Neural progenitor cell (in vitro differentiated cells): ENCODE measurements around the gene HSPB6. TPM values are rescaled to one million over a fixed set of nuclear protein-coding genes. Genes with fewer than 3 reads are reported as not detected.
A peak's percentile ranks its signal among the peaks of the same experiment; 100 is the strongest.

ENCODE experiments used
- DNase-seq: peaks from one replicate; pipeline ENCODE4 v3.0.0-alpha.2; 2016; ENCODE audit warnings: low spot score
- H2AFZ ChIP-seq: fragments of 200-600 bp; sonication (generic); replicated peaks from 2 replicates; pipeline ENCODE4 v1.6.1; 2016; ENCODE audit warnings: antibody characterized with exemption
- H3F3A ChIP-seq: fragments of 200-600 bp; sonication (generic); 2 replicates; pipeline ENCODE4 v1.6.1; 2016; ENCODE audit warnings: antibody characterized with exemption, low read depth
- H3K27ac ChIP-seq: fragments of 200-600 bp; sonication (generic); 2 replicates; pipeline ENCODE4 v1.5.1; 2016; ENCODE audit warnings: mild to moderate bottlenecking
- H3K27me3 ChIP-seq: fragments of 200-600 bp; sonication (generic); 2 replicates; pipeline ENCODE4 v1.6.1; 2016; ENCODE audit warnings: mild to moderate bottlenecking, moderate library complexity
- H3K36me3 ChIP-seq: fragments of 200-600 bp; sonication (generic); 2 replicates; pipeline ENCODE4 v1.5.1; 2016
- H3K4me1 ChIP-seq: fragments of 200-600 bp; sonication (generic); 2 replicates; pipeline ENCODE4 v1.6.1; 2016; ENCODE audit warnings: mixed run types
- H3K4me2 ChIP-seq: fragments of 200-600 bp; sonication (generic); 2 replicates; pipeline ENCODE4 v1.6.1; 2016
- H3K4me3 ChIP-seq: fragments of 200-600 bp; sonication (generic); 2 replicates; pipeline ENCODE4 v1.5.1; 2016
- H3K79me2 ChIP-seq: fragments of 200-600 bp; sonication (generic); 2 replicates; pipeline ENCODE4 v1.6.1; 2016; ENCODE audit warnings: low read depth
- H3K9ac ChIP-seq: fragments of 200-600 bp; sonication (generic); 2 replicates; pipeline ENCODE4 v1.6.1; 2016
- H3K9me3 ChIP-seq: fragments of 200-600 bp; sonication (generic); 2 replicates; pipeline ENCODE4 v1.5.1; 2016; ENCODE audit warnings: low read depth
- H4K20me1 ChIP-seq: fragments of 200-600 bp; sonication (generic); 2 replicates; pipeline ENCODE4 v1.6.1; 2016; ENCODE audit warnings: low read depth
- H3K27ac Mint-ChIP-seq: 3 replicates; pipeline ENCODE4 v1.8.0; 2021; ENCODE audit warnings: mixed read lengths
- H3K27me3 Mint-ChIP-seq: 2 replicates; pipeline ENCODE4 v1.8.0; 2022; ENCODE audit warnings: low read depth, mild to moderate bottlenecking, inconsistent platforms, moderate library complexity, mixed read lengths; ENCODE audit not compliant: insufficient read depth
- H3K36me3 Mint-ChIP-seq: 3 replicates; pipeline ENCODE4 v1.8.0; 2021; ENCODE audit warnings: mixed read lengths
- H3K4me1 Mint-ChIP-seq: 3 replicates; pipeline ENCODE4 v1.8.0; 2021; ENCODE audit warnings: mixed read lengths
- H3K4me3 Mint-ChIP-seq: 3 replicates; pipeline ENCODE4 v1.8.0; 2021; ENCODE audit warnings: mild to moderate bottlenecking, moderate library complexity, mixed read lengths
- H3K9me3 Mint-ChIP-seq: 3 replicates; pipeline ENCODE4 v1.8.0; 2020; ENCODE audit warnings: mixed read lengths
- CTCF ChIP-seq: fragments of 200-600 bp; sonication (generic); IDR thresholded peaks from 2 replicates; pipeline ENCODE4 v1.5.1; 2017; ENCODE audit warnings: antibody characterized with exemption, mild to moderate bottlenecking
- EZH2 ChIP-seq: fragments of 200-600 bp; sonication (generic); IDR thresholded peaks from 2 replicates; pipeline ENCODE4 v1.6.1; 2017; ENCODE audit warnings: antibody characterized with exemption, mild to moderate bottlenecking, moderate library complexity
- EZH2phosphoT487 ChIP-seq: fragments of 200-600 bp; sonication (generic); IDR thresholded peaks from 2 replicates; pipeline ENCODE4 v1.6.1; 2017; ENCODE audit warnings: antibody characterized with exemption
- total RNA-seq: library from RNA; depleted of rRNA; stranded (reverse); fragments of >200 nt; gene quantifications from 2 replicates; pipeline ENCODE4 v1.2.3, GENCODE V29; 2015; ENCODE audit warnings: low replicate concordance

HSPB6 gene
- total RNA-seq, 1 donor from 2014 or later: not detected

GRCh38 chr19:35734889-35735288 is 21.9 kb downstream of the HSPB6 start:
- no peak for TF ChIP-seq EZH2
- TF ChIP-seq CTCF: no peak
- TF ChIP-seq EZH2phosphoT487: no peak
- H3K27ac ChIP-seq: no peak overlapping the region
- Mint-ChIP-seq H3K36me3 (peaks cover 30% of the 10 kb centered on the region), H3K27me3 (peaks cover 5% of the 10 kb centered on the region), H3K4me3 (peak overlapping the region; percentile 53), H3K27ac (peak overlapping the region; percentile 74), H3K9me3 (no peaks in the 10 kb centered on the region), H3K4me1 (no peaks in the 10 kb centered on the region)
- no peak overlapping the region for H3K4me2 ChIP-seq
- H3K4me3 ChIP-seq: no peak overlapping the region
- peaks cover 3% of the 10 kb centered on the region for H3K4me1 ChIP-seq
- no peaks in the 10 kb centered on the region for H3K79me2 ChIP-seq
- H3K9ac ChIP-seq: no peak overlapping the region
- H3F3A ChIP-seq: peaks cover 12% of the 10 kb centered on the region
- DNase-seq: no peak
- peaks cover 14% of the 10 kb centered on the region for H4K20me1 ChIP-seq
- no peak overlapping the region for H2AFZ ChIP-seq
- H3K36me3 ChIP-seq: no peaks in the 10 kb centered on the region
- H3K9me3 ChIP-seq: no peaks in the 10 kb centered on the region
- H3K27me3 ChIP-seq: no peaks in the 10 kb centered on the region

DNA sequence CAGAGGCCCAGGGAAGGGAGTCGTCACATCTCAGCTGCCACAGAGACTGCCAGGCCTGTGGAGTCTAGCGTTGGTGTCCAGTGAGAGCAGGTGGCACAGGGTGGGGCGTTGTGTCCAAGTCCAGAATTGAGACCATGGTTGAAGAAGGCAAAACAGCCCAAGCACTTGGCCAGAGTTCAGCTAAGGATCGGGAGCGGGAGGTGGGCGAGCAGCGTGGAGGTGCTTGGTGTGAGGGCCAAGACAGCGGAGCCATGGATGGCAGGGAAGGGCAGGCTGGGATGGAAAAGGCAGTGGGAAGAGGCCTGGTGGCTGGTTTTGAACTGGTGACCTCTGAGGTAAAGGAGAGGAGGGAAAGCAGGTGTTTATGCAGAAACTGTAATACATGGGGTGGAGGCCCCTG is 22.6 kb downstream of the HSPB6 start:
- peaks cover 35% of the 10 kb centered on the region for H3K36me3 Mint-ChIP-seq

GRCh38 chr19:35733180-35734125 is 23.4 kb downstream of the HSPB6 start:
- Mint-ChIP-seq H3K36me3 (peaks cover 36% of the 10 kb centered on the region), H3K27ac (no peak overlapping the region)
- no peaks in the 10 kb centered on the region for H3K36me3 ChIP-seq

More for the DNA sequence above, 22.6 kb downstream of the HSPB6 start:
- Mint-ChIP-seq H3K4me3 (peak overlapping the region; percentile 13), H3K4me1 (no peaks in the 10 kb centered on the region), H3K27ac (no peak overlapping the region), H3K9me3 (no peaks in the 10 kb centered on the region), H3K27me3 (peaks cover 5% of the 10 kb centered on the region)
- no peaks in the 10 kb centered on the region for H3K36me3 ChIP-seq
- TF ChIP-seq EZH2 (no peak), CTCF (no peak), EZH2phosphoT487 (no peak)
- no peak overlapping the region for H2AFZ ChIP-seq
- no peak overlapping the region for H3K9ac ChIP-seq
- no peak overlapping the region for H3K27ac ChIP-seq
- no peak overlapping the region for H3K4me3 ChIP-seq
- H3K27me3 ChIP-seq: no peaks in the 10 kb centered on the region
- no peak for DNase-seq
- H3K79me2 ChIP-seq: no peaks in the 10 kb centered on the region
- H4K20me1 ChIP-seq: peaks cover 7% of the 10 kb centered on the region
- peaks cover 6% of the 10 kb centered on the region for H3F3A ChIP-seq
- no peak overlapping the region for H3K4me2 ChIP-seq
- H3K4me1 ChIP-seq: no peaks in the 10 kb centered on the region
- H3K9me3 ChIP-seq: no peaks in the 10 kb centered on the region

More at GRCh38 chr19:35733180-35734125, 23.4 kb downstream of the HSPB6 start:
- Mint-ChIP-seq H3K4me3 (no peak overlapping the region), H3K27me3 (peaks cover 5% of the 10 kb centered on the region), H3K4me1 (no peaks in the 10 kb centered on the region), H3K9me3 (no peaks in the 10 kb centered on the region)
- H3K27ac ChIP-seq: no peak overlapping the region
- no peak overlapping the region for H2AFZ ChIP-seq
- no peak overlapping the region for H3K4me3 ChIP-seq
- H3K4me1 ChIP-seq: no peaks in the 10 kb centered on the region
- no peaks in the 10 kb centered on the region for H4K20me1 ChIP-seq
- no peaks in the 10 kb centered on the region for H3F3A ChIP-seq
- H3K27me3 ChIP-seq: no peaks in the 10 kb centered on the region
- no peaks in the 10 kb centered on the region for H3K79me2 ChIP-seq
- no peak overlapping the region for H3K9ac ChIP-seq
- TF ChIP-seq EZH2 (no peak), CTCF (no peak), EZH2phosphoT487 (no peak)
- H3K9me3 ChIP-seq: no peaks in the 10 kb centered on the region
- no peak overlapping the region for H3K4me2 ChIP-seq
- DNase-seq: no peak
